Endothelial cell of umbilical vein (primary cell): ENCODE measurements around the gene UGCG. TPM values are rescaled to one million over a fixed set of nuclear protein-coding genes. Genes with fewer than 3 reads are reported as not detected.

ENCODE experiments used
- BruUV-seq: library from RNA; stranded (reverse); fragments of 400-500 nt; replicated peaks from 2 replicates; lab custom pipeline; 2021; lab: Mats Ljungman, UMichigan
- CTCF ChIA-PET: fragments of 300-600, 350-600 bp; sonication (Branson Sonifier 250); formaldehyde crosslinking; loops from one replicate; lab custom pipeline; 2021; ENCODE audit warnings: antibody characterized with exemption, inconsistent platforms; lab: Charles Lee
- POLR2A ChIA-PET: fragments of 300-600, 350-600 bp; sonication (Branson Sonifier 250); formaldehyde crosslinking; loops from one replicate; lab custom pipeline; 2021; ENCODE audit warnings: antibody characterized with exemption, inconsistent platforms; lab: Charles Lee
- DNase-seq: peaks from one replicate; pipeline ENCODE4 v3.0.0-alpha.2; 2011; ENCODE audit warnings: low read depth, low spot score
- FAIRE-seq: peaks from 2 replicates; lab custom pipeline; 2011; peaks lifted over from hg19 to GRCh38; lab: Jason Lieb, UNC
- H2AFZ ChIP-seq: 2 replicates; pipeline ENCODE4 v1.6.0; 2012; ENCODE audit warnings: low read depth, low read length, control low read depth, inconsistent platforms
- H3K27ac ChIP-seq: 2 replicates; pipeline ENCODE4 v1.5.1; 2011; ENCODE audit warnings: low read depth, mild to moderate bottlenecking, control low read depth, low read length, moderate library complexity; ENCODE audit not compliant: insufficient read depth
- H3K27me3 ChIP-seq, 2 experiments: 2 replicates each; pipeline versions ENCODE4 v1.6.0 to v1.6.1; 2011; ENCODE audit warnings: low read length in 2 of 2, mixed read lengths in 1 of 2; ENCODE audit not compliant: control insufficient read depth in 2 of 2, insufficient read depth in 2 of 2
- H3K36me3 ChIP-seq, 2 experiments: 2 replicates in 1 of 2; 3 replicates in 1 of 2; pipeline ENCODE4 v1.5.1; 2011; ENCODE audit warnings: low read length in 2 of 2, mild to moderate bottlenecking in 1 of 2, moderate library complexity in 1 of 2; ENCODE audit not compliant: control insufficient read depth in 2 of 2, insufficient read depth in 2 of 2; ENCODE audit errors: extremely low read depth in 1 of 2
- H3K4me1 ChIP-seq: 3 replicates; pipeline ENCODE4 v1.5.1; 2011; ENCODE audit warnings: mild to moderate bottlenecking, low read length; ENCODE audit not compliant: control insufficient read depth, insufficient read depth; ENCODE audit errors: extremely low read depth
- H3K4me2 ChIP-seq: 2 replicates; pipeline ENCODE4 v1.6.1; 2011; ENCODE audit warnings: low read length, control low read depth, mixed read lengths; ENCODE audit not compliant: insufficient read depth
- H3K4me3 ChIP-seq, 3 experiments: fragments of 200-600 bp in 1 of 3; sonication (generic), shearing (Covaris generic) in 1 of 3; replicated peaks in 1 of 3; 2 replicates each; pipeline ENCODE4 v1.5.1; 2011 to 2016; ENCODE audit warnings: control low read depth in 3 of 3, low read length in 3 of 3, mild to moderate bottlenecking in 2 of 3, inconsistent platforms in 1 of 3, low read depth in 1 of 3, moderate library complexity in 1 of 3; ENCODE audit not compliant: insufficient read depth in 1 of 3
- H3K79me2 ChIP-seq: 2 replicates; pipeline ENCODE4 v1.6.0; 2012; ENCODE audit warnings: low read length, inconsistent platforms; ENCODE audit not compliant: control insufficient read depth, insufficient read depth
- H3K9ac ChIP-seq: replicated peaks from 2 replicates; pipeline ENCODE3; 2011; ENCODE audit warnings: low read length, control low read depth; ENCODE audit not compliant: insufficient read depth; ENCODE audit errors: extremely low read depth
- H3K9me1 ChIP-seq: replicated peaks from 3 replicates; pipeline ENCODE4 v1.6.0; 2011; ENCODE audit warnings: mild to moderate bottlenecking, low read length; ENCODE audit not compliant: control insufficient read depth, insufficient read depth; ENCODE audit errors: extremely low read depth
- H3K9me3 ChIP-seq: replicated peaks from 2 replicates; pipeline ENCODE4 v1.5.1; 2012; ENCODE audit warnings: low read length, inconsistent platforms; ENCODE audit not compliant: control insufficient read depth, insufficient read depth
- H4K20me1 ChIP-seq: replicated peaks from 2 replicates; pipeline ENCODE3; 2011; ENCODE audit warnings: mild to moderate bottlenecking, low read length; ENCODE audit not compliant: control insufficient read depth, insufficient read depth; ENCODE audit errors: extremely low read depth
- CTCF ChIP-seq, 2 donors: IDR thresholded peaks; 1 replicate in 1 of 2; 2 replicates in 1 of 2; pipeline ENCODE4 v1.5.1; 2011; ENCODE audit warnings: low read length in 2 of 2, mild to moderate bottlenecking in 2 of 2, moderate library complexity in 2 of 2, control low read depth in 1 of 2, inconsistent platforms in 1 of 2, low read depth in 1 of 2; ENCODE audit not compliant: insufficient read depth in 1 of 2; ENCODE audit errors: extremely low read depth in 1 of 2
- EZH2 ChIP-seq: IDR thresholded peaks from 2 replicates; pipeline ENCODE4 v1.6.1; 2012; ENCODE audit warnings: borderline replicate concordance, low read depth, mild to moderate bottlenecking, moderate library complexity, low read length, inconsistent platforms; ENCODE audit not compliant: severe bottlenecking
- FOS ChIP-seq: IDR thresholded peaks from 2 replicates; pipeline ENCODE4 v1.6.1; 2011; ENCODE audit warnings: mild to moderate bottlenecking, low read length, moderate library complexity, borderline replicate concordance; ENCODE audit not compliant: insufficient read depth
- GATA2 ChIP-seq: IDR thresholded peaks from 2 replicates; pipeline ENCODE4 v1.7.0; 2011; ENCODE audit warnings: low read depth, mild to moderate bottlenecking, moderate library complexity, mixed read lengths, low read length; ENCODE audit not compliant: insufficient read length, insufficient read depth
- JUN ChIP-seq: IDR thresholded peaks from 2 replicates; pipeline ENCODE4 v1.6.1; 2011; ENCODE audit warnings: borderline replicate concordance, low read depth; ENCODE audit not compliant: insufficient read length, insufficient read depth
- MAX ChIP-seq: IDR thresholded peaks from 2 replicates; pipeline ENCODE4 v1.6.1; 2011; ENCODE audit not compliant: insufficient read depth, insufficient read length
- MYC ChIP-seq: IDR thresholded peaks from one replicate; pipeline ENCODE4 v1.6.1; 2011; ENCODE audit warnings: mild to moderate bottlenecking, low read depth, low read length
- POLR2A ChIP-seq: IDR thresholded peaks from 2 replicates; pipeline ENCODE4 v1.6.1; 2012; ENCODE audit warnings: low read depth, mild to moderate bottlenecking, control low read depth, low read length
- POLR2AphosphoS5 ChIP-seq: IDR thresholded peaks from 2 replicates; pipeline ENCODE4 v1.6.1; 2012; ENCODE audit warnings: low read depth, mild to moderate bottlenecking, control low read depth, low read length, moderate library complexity; ENCODE audit not compliant: insufficient read depth
- dilution Hi-C: fragments of 300-500 bp; cut with MboI; formaldehyde crosslinking; loops from one replicate; pipeline ENCODE4 v1.15.0; 2019; ENCODE audit warnings: low sequenced_read_pairs; ENCODE audit not compliant: extremely low pct_ligation_motif_present
- intact Hi-C: fragments of 100-400 bp; cut with micrococcal nuclease; formaldehyde crosslinking; loops from one replicate; pipeline ENCODE4 v1.10.0; 2022
- polyA plus RNA-seq, 4 experiments: library from polyadenylated mRNA; depleted of rRNA in 3 of 4; stranded (reverse) in 3 of 4; unstranded in 1 of 4; fragments of >200 nt; gene quantifications; 2 replicates each; pipeline versions ENCODE4 v1.2.1 to v1.2.3, GENCODE V29; 2011 to 2012; ENCODE audit warnings: missing spikeins in 1 of 4
- total RNA-seq: library from RNA; stranded (reverse); gene quantifications from 2 replicates; pipeline ENCODE4 v1.2.3, GENCODE V29; 2021

UGCG gene
- total and polyA plus RNA-seq, 2 donors (not counting 3 experiments of a cell fraction or from before 2014, with no cell fraction given): 28.5 to 38.5 TPM

- POLR2A ChIA-PET: no interaction called here
- dilution Hi-C loops: no loop called here
- H3K27ac ChIP-seq: no peak overlapping the region
Measured at GRCh38 chr9:111900858-111901612, 4.4 kb downstream of the UGCG start.

More at GRCh38 chr9:111900858-111901612, 4.4 kb downstream of the UGCG start:
- Histone ChIP-seq H3K9me3 (no peaks in the 10 kb centered on the region), H3K4me2 (no peak overlapping the region), H3K79me2 (peaks cover 91% of the 10 kb centered on the region), H3K9ac (no peak overlapping the region), H3K4me1 (peaks cover 35% of the 10 kb centered on the region), H2AFZ (no peak overlapping the region), H3K27me3 (no peaks in the 10 kb centered on the region), H3K4me3 (no peak overlapping the region), H3K36me3 (no peaks in the 10 kb centered on the region), H4K20me1 (peaks cover 2% of the 10 kb centered on the region), H3K9me1 (no peaks in the 10 kb centered on the region)
- no TSS peak for BruUV-seq
- TF ChIP-seq POLR2A (no peak), GATA2 (no peak), MAX (no peak), MYC (no peak), POLR2AphosphoS5 (no peak), FOS (no peak), JUN (no peak), EZH2 (no peak), CTCF (IDR thresholded peaks at IDR 0.05; ENCODE audit: extremely low read depth in 1 of 2, insufficient read depth in 1 of 2, low read depth in 1 of 2, low read length in 2 of 2) (no peak)
- DNase-seq (no peak), FAIRE-seq (no peak)
- CTCF ChIA-PET: interaction anchor here (1.4 to 3.6 kb wide), 4 partner anchors 25 to 174 kb away, joined by 3 to 22 read pairs (median 6); no protein-coding TSS in a partner anchor
- intact Hi-C loops: no loop called here
